Caco-2 (cell line): ENCODE data around the gene MADCAM1. TPM values are rescaled to one million over a fixed set of nuclear protein-coding genes. Genes with fewer than 3 reads are reported as not detected.

ENCODE experiments used
- BruUV-seq: library from RNA; stranded (reverse); fragments of 400-500 nt; replicated peaks from 2 replicates; lab custom pipeline; 2021; lab: Mats Ljungman, UMichigan
- CTCF ChIA-PET: fragments of 300-600 bp; sonication (Branson Sonifier 250); formaldehyde crosslinking; loops from one replicate; lab custom pipeline; 2022; ENCODE audit warnings: antibody characterized with exemption; lab: Charles Lee
- POLR2A ChIA-PET: fragments of 300-600 bp; sonication (Branson Sonifier 250); formaldehyde crosslinking; loops from one replicate; lab custom pipeline; 2022; ENCODE audit warnings: antibody characterized with exemption; lab: Charles Lee
- DNase-seq, 2 experiments: peaks; one replicate each; pipeline versions ENCODE4 v3.0.0 to v3.0.0-alpha.2; 2020 to 2022
- H3K27me3 ChIP-seq: replicated peaks from 2 replicates; pipeline ENCODE4 v1.6.0; 2011; ENCODE audit warnings: low read length; ENCODE audit not compliant: control insufficient read depth, insufficient read depth
- H3K36me3 ChIP-seq: 2 replicates; pipeline ENCODE4 v1.5.1; 2011; ENCODE audit warnings: low read length; ENCODE audit not compliant: control insufficient read depth, insufficient read depth
- H3K4me1 ChIP-seq: fragments of 250-450 bp; sonication (Bioruptor Pico); 2 replicates; pipeline ENCODE4 v1.5.1; 2020; ENCODE audit warnings: mild to moderate bottlenecking
- H3K4me3 ChIP-seq: 2 replicates; pipeline ENCODE4 v1.5.1; 2011; ENCODE audit warnings: low read depth, mild to moderate bottlenecking, control low read depth, low read length
- H3K9me3 ChIP-seq: fragments of 250-450 bp; sonication (Bioruptor Pico); 2 replicates; pipeline ENCODE4 v1.5.1; 2020; ENCODE audit warnings: mild to moderate bottlenecking, moderate library complexity
- H3K27ac Mint-ChIP-seq: one replicate; pipeline ENCODE4 v1.8.0; 2022; ENCODE audit warnings: mixed read lengths; ENCODE audit not compliant: unreplicated experiment
- H3K27me3 Mint-ChIP-seq: one replicate; pipeline ENCODE4 v1.8.0; 2022; ENCODE audit warnings: mixed read lengths; ENCODE audit not compliant: insufficient read depth, unreplicated experiment
- H3K36me3 Mint-ChIP-seq: one replicate; pipeline ENCODE4 v1.8.0; 2022; ENCODE audit warnings: mild to moderate bottlenecking, mixed read lengths; ENCODE audit not compliant: insufficient read depth, unreplicated experiment
- H3K4me1 Mint-ChIP-seq: one replicate; pipeline ENCODE4 v1.8.0; 2022; ENCODE audit warnings: low read depth, mixed read lengths; ENCODE audit not compliant: unreplicated experiment
- H3K4me3 Mint-ChIP-seq: one replicate; pipeline ENCODE4 v1.8.0; 2022; ENCODE audit warnings: mild to moderate bottlenecking, moderate library complexity, mixed read lengths; ENCODE audit not compliant: unreplicated experiment
- H3K9me3 Mint-ChIP-seq: one replicate; pipeline ENCODE4 v1.8.0; 2022; ENCODE audit warnings: mixed read lengths; ENCODE audit not compliant: unreplicated experiment
- CTCF ChIP-seq, 2 experiments: fragments of 200-600 bp in 1 of 2; IDR thresholded peaks; 1 replicate in 1 of 2; 2 replicates in 1 of 2; pipeline versions ENCODE4 v1.5.1 to v1.8.0; 2011 to 2022; ENCODE audit warnings: antibody characterized with exemption in 1 of 2, control low read depth in 1 of 2, inconsistent platforms in 1 of 2, low read depth in 1 of 2, low read length in 1 of 2, mild to moderate bottlenecking in 1 of 2, moderate library complexity in 1 of 2; ENCODE audit not compliant: insufficient read depth in 1 of 2, severe bottlenecking in 1 of 2, unreplicated experiment in 1 of 2
- intact Hi-C: fragments of 100-400 bp; cut with micrococcal nuclease; formaldehyde crosslinking; loops from one replicate; pipeline ENCODE4 v1.10.0; 2022; ENCODE audit not compliant: unreplicated experiment
- total RNA-seq: library from RNA; stranded (reverse); gene quantifications from 2 replicates; pipeline ENCODE4 v1.2.3, GENCODE V29; 2022

Gene MADCAM1
- total RNA-seq, 1 experiment from 2014 or later: 0.73 TPM

- Histone ChIP-seq H3K9me3 (no peaks in the 10 kb centered on the region), H3K36me3 (no peaks in the 10 kb centered on the region), H3K4me1 (peaks cover 12% of the 10 kb centered on the region), H3K4me3 (no peak overlapping the region), H3K27me3 (no peaks in the 10 kb centered on the region)
- no peak overlapping the region for H3K27ac Mint-ChIP-seq
- no peaks in the 10 kb centered on the region for H3K27me3 Mint-ChIP-seq
- H3K9me3 Mint-ChIP-seq: no peaks in the 10 kb centered on the region
- no peak for DNase-seq
- no peak for TF ChIP-seq CTCF (IDR thresholded peaks at IDR 0.05; ENCODE audit: insufficient read depth in 1 of 2, low read depth in 1 of 2, low read length in 1 of 2, severe bottlenecking in 1 of 2, unreplicated experiment in 1 of 2)
- ChIA-PET POLR2A (interaction anchor here (0.5 kb wide), 1 partner anchor 42 kb away, joined by 4 read pairs; no protein-coding TSS in a partner anchor), CTCF (interaction anchor here (0.5 to 0.7 kb wide), 2 partner anchors 63 to 1334 kb away, joined by 6 to 8 read pairs; no protein-coding TSS in a partner anchor)
- peaks cover 5% of the 10 kb centered on the region for H3K36me3 Mint-ChIP-seq
- H3K4me1 Mint-ChIP-seq: peaks cover 6% of the 10 kb centered on the region
- intact Hi-C loops: no loop called here
- BruUV-seq: no TSS peak
- H3K4me3 Mint-ChIP-seq: no peak overlapping the region
These were observed 27.9 kb downstream of the MADCAM1 start for GRCh38 chr19:524062-524674.

GRCh38 chr19:525029-525428 is 28.7 kb downstream of the MADCAM1 start:
- H3K27me3 ChIP-seq: no peaks in the 10 kb centered on the region
- no peak for DNase-seq
- Mint-ChIP-seq H3K9me3 (no peaks in the 10 kb centered on the region), H3K36me3 (peaks cover 5% of the 10 kb centered on the region), H3K4me1 (peaks cover 6% of the 10 kb centered on the region), H3K4me3 (no peak overlapping the region), H3K27ac (no peak overlapping the region), H3K27me3 (no peaks in the 10 kb centered on the region)
- H3K4me3 ChIP-seq: no peak overlapping the region
- BruUV-seq: no TSS peak
- no peaks in the 10 kb centered on the region for H3K36me3 ChIP-seq
- TF ChIP-seq CTCF (IDR thresholded peaks at IDR 0.05; ENCODE audit: insufficient read depth in 1 of 2, low read depth in 1 of 2, low read length in 1 of 2, severe bottlenecking in 1 of 2, unreplicated experiment in 1 of 2): no peak
- H3K9me3 ChIP-seq: no peaks in the 10 kb centered on the region
- ChIA-PET POLR2A (no interaction called here), CTCF (no interaction called here)
- intact Hi-C loops: no loop called here
- H3K4me1 ChIP-seq: peaks cover 12% of the 10 kb centered on the region

GRCh38 chr19:525857-526419 is 29.7 kb downstream of the MADCAM1 start:
- CTCF ChIA-PET: interaction anchor here (0.6 to 0.7 kb wide), 2 partner anchors 814 to 1020 kb away, joined by 4 read pairs; no protein-coding TSS in a partner anchor
- no peak for DNase-seq
- H3K4me1 ChIP-seq: peaks cover 18% of the 10 kb centered on the region
- no peak overlapping the region for H3K4me3 ChIP-seq
- no TSS peak for BruUV-seq
- no peak for TF ChIP-seq CTCF (IDR thresholded peaks at IDR 0.05; ENCODE audit: insufficient read depth in 1 of 2, low read depth in 1 of 2, low read length in 1 of 2, severe bottlenecking in 1 of 2, unreplicated experiment in 1 of 2)
- no peaks in the 10 kb centered on the region for H3K36me3 ChIP-seq
- no peaks in the 10 kb centered on the region for H3K27me3 ChIP-seq
- H3K4me3 Mint-ChIP-seq: no peak overlapping the region
- no peaks in the 10 kb centered on the region for H3K9me3 Mint-ChIP-seq
- H3K27ac Mint-ChIP-seq: no peak overlapping the region
- H3K4me1 Mint-ChIP-seq: peaks cover 6% of the 10 kb centered on the region
- POLR2A ChIA-PET: no interaction called here
- peaks cover 5% of the 10 kb centered on the region for H3K36me3 Mint-ChIP-seq
- no peaks in the 10 kb centered on the region for H3K27me3 Mint-ChIP-seq
- H3K9me3 ChIP-seq: no peaks in the 10 kb centered on the region
- intact Hi-C loops: no loop called here
